ENCODE data around the gene GLUL. TPM values are rescaled to one million over a fixed set of nuclear protein-coding genes. Genes with fewer than 3 reads are reported as not detected.
A peak's percentile ranks its signal among the peaks of the same experiment; 100 is the strongest.
"Not testable (repeated sequence)": the region's sequence is repeated elsewhere in the genome, so short reads cannot be mapped to it uniquely, and the experiment has no call there.

GLUL gene
- total RNA-seq, 1 experiment from 2014 or later, result 94.2 TPM

DNA sequence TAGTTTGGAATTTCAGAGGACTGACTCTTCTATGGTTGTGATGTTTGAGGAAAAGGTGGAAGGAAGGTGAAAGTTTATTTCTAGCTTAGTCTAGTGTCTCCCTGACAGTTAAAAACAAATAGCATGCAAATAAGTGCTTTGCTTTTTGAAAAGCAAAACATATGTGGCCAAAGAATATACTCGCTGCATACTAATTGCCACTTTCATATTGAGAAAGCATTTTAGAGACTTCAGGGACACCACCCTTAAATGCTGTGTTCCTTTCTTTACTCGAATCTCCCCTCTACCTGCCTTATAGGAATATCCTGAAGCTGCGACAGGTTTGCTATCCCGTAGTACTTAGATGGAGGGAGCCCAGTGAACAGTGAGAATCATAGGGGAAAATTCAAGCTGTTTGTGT lies 23.2 kb downstream of the GLUL start:
- no peak for DNase-seq (ENCODE audit: low read depth)

GRCh38 chr1:182367926-182368325 lies 23.7 kb downstream of the GLUL start:
- no peak for DNase-seq (ENCODE audit: low read depth)

GRCh38 chr1:182366596-182366995 lies 25.0 kb downstream of the GLUL start:
- DNase-seq (ENCODE audit: low read depth), result no peak

- DNase-seq (ENCODE audit: low read depth), result no peak
These were observed 31.9 kb downstream of the GLUL start for GRCh38 chr1:182359645-182360044.

DNA sequence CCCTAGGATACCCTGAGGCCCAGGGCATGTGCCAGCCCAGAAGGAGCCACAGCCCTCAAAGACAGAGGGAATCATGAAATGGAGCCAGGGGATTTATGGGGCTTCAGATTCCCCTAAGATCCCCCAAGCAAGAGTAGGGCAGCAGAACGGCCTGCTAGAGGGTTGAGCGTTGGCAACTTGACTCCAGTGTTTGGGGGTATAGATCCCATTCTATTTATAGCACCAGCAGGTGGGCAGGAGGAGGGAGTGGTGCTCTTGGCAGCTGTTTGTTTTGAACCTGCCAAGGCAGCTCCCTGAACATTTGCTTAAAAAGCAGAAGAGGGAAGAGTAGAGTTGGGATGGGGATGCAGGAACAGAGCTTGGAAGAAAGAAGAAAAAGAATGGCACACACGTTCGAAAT lies 33.7 kb downstream of the GLUL start:
- DNase-seq (ENCODE audit: low read depth), result no peak

GRCh38 chr1:182357171-182357570 lies 34.4 kb downstream of the GLUL start:
- no peak for DNase-seq (ENCODE audit: low read depth)

GRCh38 chr1:182355723-182356098 lies 35.9 kb downstream of the GLUL start:
- no peak for DNase-seq (ENCODE audit: low read depth)

DNA sequence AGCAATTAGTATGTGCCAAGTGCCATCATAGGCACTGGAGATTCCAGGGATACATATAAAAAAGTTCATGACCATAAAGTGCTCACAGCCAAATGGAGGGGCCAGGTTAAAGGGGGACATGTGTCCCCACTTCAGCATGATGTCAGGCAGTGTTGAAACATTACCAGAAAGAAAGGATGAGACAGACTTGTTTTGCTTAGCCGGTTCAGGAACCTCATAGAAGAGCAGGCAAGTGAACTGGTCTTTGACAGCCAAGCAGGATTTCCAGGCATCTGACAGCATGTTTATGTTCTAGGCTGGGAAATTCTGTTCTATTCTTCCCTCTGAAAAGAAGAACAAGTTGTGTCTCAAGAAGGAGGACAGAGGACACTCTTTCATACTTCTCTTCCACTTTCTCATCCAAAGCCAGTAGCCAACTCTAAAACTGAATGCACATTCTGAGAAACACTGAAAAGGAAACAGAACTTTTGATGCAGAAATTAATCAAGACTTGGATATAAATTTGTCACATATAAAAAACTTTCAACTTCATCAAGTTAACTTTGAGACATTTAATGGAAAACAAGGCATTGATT lies 39.7 kb downstream of the GLUL start:
- no peak for DNase-seq (ENCODE audit: low read depth)

GRCh38 chr1:182350839-182351238 lies 40.8 kb downstream of the GLUL start:
- DNase-seq (ENCODE audit: low read depth), result no peak

DNA sequence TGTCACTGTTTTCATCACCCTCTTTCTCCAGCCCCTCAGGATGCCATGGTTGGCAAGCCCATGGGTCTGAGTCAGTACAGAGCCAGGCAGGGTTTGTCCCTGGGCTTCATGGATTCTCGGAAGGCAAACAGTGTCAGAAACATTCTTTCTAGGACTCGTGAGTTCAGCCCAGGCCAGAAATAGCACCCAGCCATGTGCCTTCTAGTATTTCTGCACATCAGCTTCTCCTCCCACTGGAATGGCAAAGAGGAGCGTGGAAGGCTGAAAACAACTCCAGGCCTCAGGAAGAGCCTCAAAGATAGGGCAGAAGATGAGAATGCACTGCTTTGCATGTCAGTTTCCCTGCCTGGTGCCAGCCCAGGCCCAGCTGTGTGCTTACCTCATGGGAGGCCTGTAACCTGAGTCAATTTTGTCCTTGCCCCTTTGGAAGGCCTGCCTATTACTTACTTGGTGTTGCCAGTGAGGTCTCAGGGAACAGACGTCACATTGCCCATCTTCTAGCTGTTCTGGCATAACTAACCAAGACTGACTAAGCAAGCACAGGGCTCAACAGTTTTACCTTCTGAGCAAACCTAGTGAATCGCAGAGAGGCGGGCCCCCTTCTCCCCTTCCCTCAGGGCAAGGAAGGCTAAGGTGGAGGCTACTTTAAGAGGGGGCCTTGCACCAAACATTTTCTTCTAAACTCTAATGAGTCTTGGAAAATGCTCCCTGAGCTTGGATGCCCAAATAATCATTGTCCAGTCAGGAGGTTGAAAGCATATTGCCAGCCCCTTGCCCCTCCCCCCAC lies 42.4 kb downstream of the GLUL start:
- no peak for DNase-seq (ENCODE audit: low read depth)

DNA sequence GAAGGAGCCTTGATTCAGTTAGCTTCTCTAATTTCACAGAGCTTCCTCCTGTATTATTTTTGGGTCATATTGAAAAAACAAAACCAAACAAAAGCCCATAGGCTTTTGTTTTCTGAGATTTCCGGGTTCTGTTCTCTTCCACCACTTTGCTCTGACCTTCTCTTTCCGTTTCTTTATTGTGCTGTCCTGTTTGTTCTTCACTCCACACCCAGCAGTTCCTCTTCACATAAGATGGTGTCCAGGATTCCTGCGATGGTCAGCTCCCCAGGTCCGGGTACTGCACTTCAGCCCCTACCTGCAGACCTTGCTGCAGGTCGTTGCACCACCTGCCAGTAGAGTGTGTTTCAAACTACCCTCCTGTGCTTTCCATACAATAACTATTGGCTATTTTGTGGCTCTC lies 44.6 kb downstream of the GLUL start:
- no peak for DNase-seq (ENCODE audit: low read depth)

DNA sequence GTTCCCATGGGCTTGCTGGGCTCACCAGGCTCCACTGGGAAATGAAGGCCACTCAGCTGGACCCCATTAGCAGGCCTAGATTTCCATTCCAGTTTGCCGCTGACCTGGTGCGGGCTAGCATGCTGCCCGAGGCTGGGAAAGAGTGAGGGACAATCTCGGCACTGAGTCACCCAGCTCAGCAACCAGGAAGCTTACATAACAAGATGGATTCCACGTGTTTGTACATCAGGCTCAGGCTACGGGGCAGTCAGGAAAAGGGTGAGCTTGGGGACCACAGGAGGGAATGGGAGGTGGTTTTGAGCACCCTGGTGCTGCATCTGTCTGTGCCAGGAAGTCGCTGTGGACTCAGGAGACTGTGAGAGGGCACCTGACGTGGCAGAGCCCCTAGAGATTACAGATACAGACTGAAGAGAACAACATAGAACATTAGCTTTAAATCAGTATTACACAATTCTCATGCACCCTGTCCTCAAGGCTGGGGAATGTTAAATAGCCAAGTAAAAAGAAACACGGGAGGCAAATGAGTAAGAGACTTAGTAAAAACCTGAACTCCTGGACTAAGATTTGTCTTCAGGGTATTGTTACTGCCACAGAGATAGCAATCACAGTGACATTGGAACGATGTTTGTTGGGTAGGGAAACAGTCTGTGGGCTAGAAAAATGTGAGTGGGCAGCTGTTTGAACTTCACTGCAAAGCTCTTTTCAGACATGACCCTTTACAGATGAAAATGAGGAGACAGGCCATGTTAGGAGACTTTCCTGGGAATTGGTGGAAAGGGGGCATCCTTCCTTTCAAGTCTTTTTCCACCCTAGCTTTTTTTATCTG lies 51.1 kb downstream of the GLUL start:
- DNase-seq (ENCODE audit: low read depth), result peak; percentile 62

GRCh38 chr1:182339684-182340083 lies 51.9 kb downstream of the GLUL start:
- DNase-seq (ENCODE audit: low read depth), result no peak

DNA sequence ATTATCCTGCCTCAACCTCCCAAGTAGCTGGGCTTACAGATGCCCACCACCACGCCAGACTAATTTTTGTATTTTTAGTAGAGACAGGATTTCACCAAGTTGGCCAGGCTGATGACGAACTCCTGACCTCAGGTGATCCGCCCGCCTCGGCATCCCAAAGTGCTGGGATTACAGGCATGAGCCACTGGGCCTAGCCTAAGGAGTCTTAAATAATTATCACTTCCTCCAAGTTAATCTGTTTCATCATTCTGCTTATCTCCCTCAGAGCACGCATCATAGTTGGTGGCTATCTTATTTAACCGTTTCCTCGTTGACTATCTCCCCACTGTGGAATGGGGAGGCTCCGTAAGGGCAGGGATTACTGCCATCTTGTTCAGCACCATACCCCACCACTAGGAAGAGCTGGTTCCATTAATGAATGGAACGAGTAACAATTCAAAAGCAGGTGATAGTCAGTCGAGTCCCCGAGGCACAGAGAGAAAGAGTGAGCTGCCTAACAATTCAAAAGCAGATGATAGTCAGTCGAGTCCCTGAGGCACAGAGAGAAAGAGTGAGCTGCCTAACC lies 52.7 kb downstream of the GLUL start:
- DNase-seq (ENCODE audit: low read depth), result no peak

- no peak for DNase-seq (ENCODE audit: low read depth)
These were observed 53.6 kb downstream of the GLUL start for GRCh38 chr1:182337736-182338571.

DNA sequence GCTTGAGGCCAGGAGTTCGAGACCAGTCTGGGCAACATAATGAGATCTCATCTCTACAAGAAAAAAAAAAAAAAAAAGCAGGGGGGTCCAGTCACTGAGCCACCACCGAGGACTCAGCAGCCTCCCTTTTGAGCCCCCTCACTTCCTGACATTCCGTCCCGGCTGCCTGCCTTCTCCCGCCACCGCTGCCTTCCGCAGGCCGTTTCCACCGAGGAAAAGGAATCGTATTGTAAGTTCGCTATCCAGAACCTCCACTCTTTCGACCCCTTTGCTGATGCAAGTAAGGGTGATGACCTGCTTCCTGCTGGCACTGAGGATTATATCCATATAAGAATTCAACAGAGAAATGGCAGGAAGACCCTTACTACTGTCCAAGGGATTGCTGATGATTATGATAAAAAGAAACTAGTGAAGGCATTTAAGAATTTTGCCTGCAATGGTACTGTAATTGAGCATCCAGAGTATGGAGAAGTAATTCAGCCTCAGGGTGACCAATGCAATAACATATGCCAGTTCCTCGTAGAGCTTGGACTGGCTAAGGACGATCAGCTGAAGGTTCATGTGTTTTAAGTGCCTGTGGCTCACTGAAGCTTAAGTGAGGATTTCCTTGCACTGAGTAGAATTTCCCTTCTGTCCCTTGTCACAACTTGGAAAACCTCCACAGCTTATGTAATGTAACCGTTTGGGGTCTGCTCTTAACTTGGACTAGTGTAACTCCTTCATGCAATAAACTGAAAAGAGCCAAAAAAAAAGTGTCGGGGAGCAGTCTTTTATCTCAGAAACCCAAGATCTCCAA lies 55.6 kb downstream of the GLUL start:
- DNase-seq (ENCODE audit: low read depth), result no peak

GRCh38 chr1:182333071-182333571 lies 58.5 kb downstream of the GLUL start:
- DNase-seq (ENCODE audit: low read depth), result not testable (repeated sequence)

- no peak for DNase-seq (ENCODE audit: low read depth)
These were observed 59.1 kb downstream of the GLUL start for GRCh38 chr1:182332261-182333060.

Measured in Daoy (cell line).